ENCODE results near the gene INHBB.
"Not testable (repeated sequence)": the region's sequence is repeated elsewhere in the genome, so short reads cannot be mapped to it uniquely, and the experiment has no call there.

Gene INHBB

GRCh38 chr2:120346026-120346666 lies at the start of gene INHBB:
Gene INHBB, plus strand, starts transcription at chr2:120346136. Its CDS starts 53 bp downstream, at chr2:120346189.
- DNase-seq, result no peak

- no peak for DNase-seq
Measured at GRCh38 chr2:120298173-120298835, 47.6 kb upstream of the INHBB start.

GRCh38 chr2:120299004-120299403 lies 46.9 kb upstream of the INHBB start:
- no peak for DNase-seq

DNA sequence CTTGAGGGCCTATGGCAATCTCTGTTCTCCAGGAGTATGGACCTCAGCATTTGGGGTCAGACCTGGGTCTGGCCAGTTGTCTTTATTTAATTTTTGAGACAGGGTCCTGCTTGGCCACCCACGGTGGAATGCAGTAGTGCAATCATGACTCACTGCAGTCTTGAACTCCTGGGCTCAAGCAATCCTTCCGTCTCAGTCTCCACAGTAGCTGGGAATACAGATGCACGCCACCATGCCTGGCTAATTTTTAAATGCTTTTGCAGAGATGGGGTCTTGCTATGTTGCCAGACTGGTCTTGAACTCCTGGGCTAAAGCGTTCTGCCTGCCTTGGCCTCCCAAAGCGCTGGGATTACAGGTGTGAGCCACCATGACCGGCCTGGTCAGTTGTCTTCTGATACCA lies 46.4 kb upstream of the INHBB start:
- DNase-seq, result no peak

GRCh38 chr2:120300385-120300784 lies 45.6 kb upstream of the INHBB start:
- no peak for DNase-seq

DNA sequence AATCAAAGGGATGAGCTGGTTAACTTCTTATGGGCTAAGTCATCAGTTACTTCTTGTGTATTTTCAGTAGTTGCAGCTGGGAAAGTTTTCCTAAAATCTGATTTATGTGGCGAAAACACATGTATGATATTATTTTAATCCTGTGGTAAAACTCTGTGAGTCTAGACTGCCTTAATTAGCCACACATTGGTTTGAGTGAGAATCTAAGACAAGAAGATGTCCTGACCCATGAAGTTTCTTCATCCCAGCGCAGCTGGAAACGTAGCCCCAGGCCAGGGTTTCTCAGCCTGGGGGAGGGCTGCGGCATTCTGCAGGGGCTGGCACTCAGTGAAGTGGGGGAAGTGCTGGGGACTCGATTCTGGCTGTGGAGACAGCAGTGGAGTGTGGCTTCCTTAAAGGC lies 44.7 kb upstream of the INHBB start:
- DNase-seq, result no peak

DNA sequence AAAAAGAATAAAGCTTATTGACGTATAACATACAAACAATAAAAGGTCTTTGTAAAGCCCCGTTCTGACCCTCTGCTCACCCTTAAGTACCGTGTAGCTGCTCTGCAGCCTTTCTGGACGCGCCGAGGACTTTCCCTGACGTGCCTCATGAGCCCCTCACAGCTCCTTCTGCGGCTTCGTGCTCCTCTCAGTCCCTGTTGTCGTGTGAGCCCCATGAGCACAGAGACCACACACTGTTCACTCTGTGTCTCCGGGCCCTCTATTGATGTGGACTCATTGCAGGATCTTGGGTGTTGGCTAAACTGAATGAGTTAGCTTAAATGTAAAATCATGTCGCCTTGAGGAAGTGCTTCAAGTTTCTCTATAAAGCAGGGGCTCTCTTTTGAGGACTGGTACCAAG lies 43.6 kb upstream of the INHBB start:
- no peak for DNase-seq

DNA sequence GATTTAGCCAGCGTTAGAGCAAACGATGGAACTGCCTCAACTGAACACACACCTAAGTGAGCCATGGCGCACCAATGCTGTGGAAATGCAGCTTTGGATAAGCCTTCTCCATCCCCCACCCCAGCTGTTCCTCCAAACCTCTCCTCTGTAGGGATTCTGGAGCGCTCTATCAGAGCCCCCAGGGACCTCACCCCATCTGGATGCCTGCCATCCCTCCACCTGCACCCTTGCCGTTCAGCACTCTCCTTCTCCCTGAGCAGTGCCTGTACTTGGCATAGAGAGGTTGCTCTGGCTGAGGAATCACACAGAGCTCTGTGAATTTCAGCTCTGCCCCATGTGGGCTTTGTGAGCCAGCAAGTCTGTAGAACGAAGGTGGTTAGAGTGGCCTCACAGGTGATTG lies 42.8 kb upstream of the INHBB start:
- no peak for DNase-seq

- no peak for DNase-seq
Measured at GRCh38 chr2:120305296-120305695, 40.6 kb upstream of the INHBB start.

DNA sequence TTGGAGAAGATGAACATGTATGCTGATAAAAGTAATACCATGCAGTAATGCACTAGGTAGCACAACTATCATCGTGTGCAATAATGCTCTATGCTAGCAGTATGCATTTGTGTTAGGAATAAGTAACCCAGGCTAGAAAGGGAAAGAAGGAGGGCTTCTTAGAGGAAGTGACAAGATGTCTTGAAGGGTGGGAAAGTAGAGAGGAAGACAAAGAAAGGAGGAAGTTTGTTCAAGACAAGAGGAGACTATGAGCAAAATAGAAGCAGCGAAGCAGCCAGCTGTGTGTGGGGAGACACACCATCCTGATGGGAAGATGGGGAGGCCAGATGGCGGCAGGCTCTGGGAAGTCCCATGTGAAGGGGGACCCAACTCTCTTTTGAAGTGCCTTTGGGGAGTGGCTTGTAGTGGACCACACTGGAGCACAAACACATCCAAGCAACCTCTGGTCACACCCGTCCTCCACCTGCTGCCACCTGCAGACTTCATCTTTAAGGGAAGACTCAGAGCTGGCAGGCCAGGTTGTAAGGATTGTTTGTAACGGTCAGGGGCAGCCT lies 39.9 kb upstream of the INHBB start:
- DNase-seq, result no peak

DNA sequence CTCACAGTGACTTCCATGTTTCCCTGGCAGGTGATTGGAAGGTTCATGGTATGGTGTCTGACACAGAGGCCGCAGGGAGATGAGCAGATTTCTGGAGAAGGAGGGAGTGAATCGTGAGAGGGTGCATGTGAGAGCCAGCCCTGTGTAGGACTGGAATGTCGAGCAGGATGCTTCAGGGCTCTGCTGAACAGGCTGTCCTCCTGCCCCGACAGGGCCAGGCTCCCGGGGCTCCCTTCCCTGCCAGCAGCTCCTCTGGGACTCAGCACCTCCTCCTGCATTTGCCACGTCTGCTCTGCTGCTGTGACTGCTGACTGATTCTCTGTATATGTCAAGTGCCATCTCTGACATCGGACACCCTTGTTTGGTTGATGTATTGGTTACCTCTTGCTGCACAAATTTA lies 38.5 kb upstream of the INHBB start:
- no peak for DNase-seq

- DNase-seq, result no peak
Measured at GRCh38 chr2:120308038-120308910, 37.7 kb upstream of the INHBB start.

DNA sequence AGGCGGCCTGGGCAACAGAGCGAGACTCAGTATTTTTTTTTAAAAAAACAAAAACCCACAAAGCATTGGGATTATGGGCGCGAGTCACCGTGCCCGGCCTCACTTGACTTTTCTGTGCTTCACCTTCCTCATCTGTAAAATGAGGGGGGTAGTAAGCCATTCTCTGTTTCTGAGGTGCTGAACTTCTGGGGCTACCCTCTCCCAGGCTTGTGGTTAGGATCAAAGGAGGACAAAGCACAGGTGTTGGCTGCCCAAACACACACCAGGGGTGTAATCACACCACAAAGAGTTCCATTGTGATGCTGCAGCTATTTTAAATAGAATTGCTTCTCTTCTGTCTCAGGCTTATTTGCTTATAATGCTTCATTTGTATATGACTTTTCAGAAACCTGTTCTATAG lies 35.8 kb upstream of the INHBB start:
- DNase-seq, result no peak

DNA sequence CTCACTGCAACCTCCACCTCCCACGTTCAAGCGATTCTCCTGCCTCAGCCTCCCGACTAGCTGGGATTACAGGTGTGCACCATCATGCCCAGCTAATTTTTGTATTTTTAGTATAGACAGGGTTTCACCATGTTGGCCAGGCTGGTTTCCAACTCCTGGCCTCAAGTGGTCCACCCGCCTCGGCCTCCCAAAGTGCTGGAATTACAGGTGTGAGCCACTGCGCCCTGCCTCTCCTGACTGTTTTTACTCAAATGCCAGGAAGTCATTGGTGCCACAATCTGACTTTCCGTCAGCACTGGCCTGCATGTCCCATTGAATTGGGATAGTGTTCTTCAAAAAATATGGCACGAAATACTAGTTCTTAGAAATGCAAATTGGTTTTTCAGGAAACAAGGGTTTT lies 35.1 kb upstream of the INHBB start:
- DNase-seq, result not testable (repeated sequence)

- no peak for DNase-seq
Measured at GRCh38 chr2:120312076-120312475, 33.9 kb upstream of the INHBB start.

DNA sequence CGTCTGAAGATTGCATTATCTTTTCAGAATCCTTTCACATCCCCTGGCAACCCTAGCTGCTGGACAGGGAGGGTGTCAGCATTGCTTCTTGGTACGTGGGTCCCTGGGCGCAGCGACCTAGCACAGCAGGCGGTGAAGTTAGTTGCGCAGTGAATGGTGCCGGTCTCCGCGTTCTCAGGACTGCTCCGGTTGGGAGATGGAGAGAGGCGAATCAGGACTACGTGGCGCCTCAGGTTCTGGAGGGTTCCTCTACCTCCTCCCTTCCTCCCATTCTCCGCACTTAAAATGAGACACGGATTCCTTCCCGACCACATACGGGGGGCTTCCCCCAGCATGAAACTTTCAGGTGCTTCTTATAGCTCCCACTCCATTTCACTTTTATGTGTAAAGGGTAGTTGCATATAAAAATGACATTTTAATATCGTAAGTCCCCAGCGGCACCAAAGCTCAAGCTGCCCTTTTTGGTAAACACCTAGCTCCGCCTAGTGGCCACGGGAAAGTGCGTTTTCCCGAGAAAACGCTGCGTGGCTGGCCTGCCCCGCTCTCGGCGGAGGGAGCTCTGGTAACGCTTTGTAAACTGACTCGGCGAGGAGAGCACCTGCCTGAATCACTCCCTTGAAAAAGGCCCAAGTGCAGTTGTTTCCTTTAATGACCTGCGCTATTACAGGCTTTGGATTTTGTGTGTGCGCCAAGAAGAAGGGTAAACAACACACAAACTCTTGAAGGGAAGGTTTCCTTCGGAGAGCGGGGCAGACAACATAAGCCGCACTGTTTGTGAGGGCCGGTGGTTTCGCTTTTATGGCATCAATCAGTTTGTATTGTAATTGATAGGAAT lies 32.9 kb upstream of the INHBB start:
- DNase-seq, result no peak

DNA sequence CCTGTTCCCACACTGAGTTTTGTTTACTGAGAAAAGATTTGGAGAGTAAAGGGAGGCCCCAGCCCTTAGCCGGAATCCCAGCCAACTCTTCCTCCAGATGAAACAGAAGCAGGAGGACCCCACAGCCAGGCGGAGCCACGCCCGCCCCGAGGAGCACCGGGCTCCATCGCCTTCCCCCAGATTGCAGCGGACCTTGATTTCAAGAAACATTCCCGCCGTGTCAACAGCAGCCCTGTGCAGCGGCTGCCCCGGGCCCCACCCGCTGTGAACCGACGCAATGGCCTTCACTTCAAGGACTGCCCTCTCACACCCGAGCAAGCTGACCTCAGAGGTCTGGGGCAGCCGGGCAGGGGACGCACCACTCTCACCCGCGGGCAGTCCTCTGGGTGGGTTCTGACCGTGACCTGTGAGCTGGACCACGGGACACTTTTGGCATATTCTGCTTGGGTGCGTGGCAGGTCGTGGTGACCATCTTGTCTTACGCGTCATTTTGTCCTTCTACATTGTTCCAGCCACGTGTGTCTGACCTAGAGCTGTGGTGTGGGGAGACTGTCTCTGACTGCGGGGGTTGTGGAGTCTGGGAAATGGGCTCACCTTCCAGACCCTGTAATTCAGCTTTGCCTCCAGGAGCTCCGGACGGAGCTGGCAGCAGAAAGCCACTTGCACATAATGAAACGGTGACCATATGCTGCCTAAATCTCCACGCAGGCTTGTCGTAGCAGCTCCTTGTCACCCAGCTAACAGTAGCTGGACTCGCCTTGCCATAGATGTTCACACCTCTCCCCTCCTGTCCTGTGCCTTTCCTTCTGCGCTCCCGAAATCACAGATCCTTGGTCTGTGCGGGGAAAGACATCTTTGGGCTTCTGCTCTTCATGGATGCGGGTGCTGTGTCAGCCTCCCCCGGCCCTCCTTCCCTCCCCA lies 32.0 kb upstream of the INHBB start:
- DNase-seq, result no peak

DNA sequence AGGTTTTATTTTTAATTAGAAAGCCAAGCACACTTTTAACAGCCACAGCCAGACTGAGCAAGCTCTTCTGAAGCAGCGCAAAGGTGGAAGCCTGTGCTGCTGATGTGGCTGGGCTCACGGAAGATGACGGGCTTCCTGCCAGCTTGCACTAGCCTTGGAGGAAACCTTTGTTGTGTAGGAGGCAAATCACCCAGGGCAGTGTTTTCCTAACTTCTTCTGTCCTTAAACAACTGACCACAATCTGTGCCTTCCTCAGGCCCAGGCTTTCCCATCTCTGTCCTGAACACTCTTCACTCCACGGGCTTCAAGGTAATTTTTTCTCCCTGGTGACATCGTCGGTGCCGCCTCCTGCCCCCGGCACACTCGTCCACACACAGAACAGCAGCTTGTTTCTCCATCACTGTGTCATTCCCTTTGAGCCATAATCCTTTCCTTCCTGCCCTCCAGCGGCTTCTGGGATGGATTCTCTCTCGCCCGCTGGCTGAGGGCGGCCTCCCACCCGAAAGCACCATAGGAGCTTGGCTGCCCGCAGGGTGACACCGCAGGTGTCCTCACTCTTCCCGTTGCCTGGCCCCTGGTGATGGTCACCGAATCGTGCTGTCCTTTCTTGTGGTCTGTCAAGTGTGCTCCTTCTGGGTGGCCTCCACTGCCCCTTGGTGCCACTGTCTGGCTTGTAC lies 31.1 kb upstream of the INHBB start:
- DNase-seq, result no peak

- DNase-seq, result no peak
Measured at GRCh38 chr2:120315367-120316033, 30.4 kb upstream of the INHBB start.

- no peak for DNase-seq
Measured at GRCh38 chr2:120316071-120316470, 29.9 kb upstream of the INHBB start.
